Amniotic stem cell (primary cell): ENCODE results near the gene TTC34.
"Not testable (repeated sequence)": the region's sequence is repeated elsewhere in the genome, so short reads cannot be mapped to it uniquely, and the experiment has no call there.

Source experiments
- DNase-seq: peaks from one replicate; lab custom pipeline; 2025; lab: John Stamatoyannopoulos, UW

The TTC34 gene

DNA sequence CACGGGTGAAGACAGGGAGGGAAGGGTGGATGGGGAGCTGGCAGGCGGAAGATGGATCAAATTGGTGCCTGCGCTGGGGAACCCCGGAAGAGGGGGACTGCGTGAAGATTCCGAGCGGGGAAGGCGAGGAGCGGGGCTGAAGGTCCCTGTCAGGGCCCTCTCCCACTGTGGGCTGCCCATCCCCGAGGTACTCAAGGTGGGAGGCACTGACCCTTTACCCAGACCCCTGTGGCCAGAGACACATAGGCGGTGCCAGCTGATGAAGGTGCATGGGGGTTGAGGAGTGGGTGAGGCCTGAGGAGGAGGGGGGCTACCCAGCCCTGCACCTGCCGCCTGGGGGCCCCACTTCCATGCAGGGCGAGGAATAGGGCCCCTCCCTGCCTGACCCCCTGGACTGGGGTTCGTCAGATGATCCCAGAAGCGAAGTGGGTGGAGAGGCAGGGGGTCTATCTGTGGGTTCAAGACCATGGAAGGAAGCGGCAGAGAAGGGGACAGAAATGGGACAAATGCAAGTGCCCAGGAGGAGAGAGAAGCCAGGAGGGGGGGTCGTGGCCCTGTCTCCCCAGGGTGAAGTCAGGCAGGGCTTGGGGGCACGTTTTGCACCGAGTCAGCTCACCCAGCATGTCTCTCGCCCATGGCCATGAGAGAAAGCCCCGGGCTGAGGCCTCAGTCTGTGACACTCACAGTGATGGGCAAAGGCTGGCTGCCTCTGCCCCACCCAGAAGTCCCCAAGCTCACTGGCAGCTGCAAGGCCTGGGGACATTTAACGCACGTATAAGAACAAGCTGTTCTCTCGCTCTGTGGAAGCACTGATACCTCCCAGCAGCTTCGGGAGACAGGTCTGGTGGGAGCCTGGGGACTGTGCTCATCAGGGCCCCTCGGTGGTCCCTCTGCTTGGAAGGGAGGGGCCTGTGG, 161.6 kb downstream of the TTC34 start:
- DNase-seq = no peak

DNA sequence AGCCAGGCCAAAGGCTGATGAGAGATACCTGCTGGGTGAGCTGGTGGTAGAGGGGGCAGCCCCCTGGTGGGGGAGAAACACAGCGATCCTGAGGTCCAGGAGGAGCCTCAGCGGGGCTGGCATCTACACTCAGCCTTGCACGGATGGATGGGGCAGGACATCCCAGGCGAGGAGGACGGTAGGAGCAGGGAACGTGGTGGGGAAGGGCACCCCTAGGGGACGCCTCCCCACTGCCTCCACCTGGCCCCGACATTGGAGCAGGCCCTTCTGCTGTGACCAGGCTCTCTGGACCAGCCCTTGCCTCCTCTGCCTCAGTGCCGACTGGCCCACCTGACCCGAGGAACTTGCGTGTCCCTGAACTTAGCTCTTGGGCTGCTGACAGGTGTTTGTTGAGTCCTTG, 162.3 kb downstream of the TTC34 start:
- no peak for DNase-seq

DNA sequence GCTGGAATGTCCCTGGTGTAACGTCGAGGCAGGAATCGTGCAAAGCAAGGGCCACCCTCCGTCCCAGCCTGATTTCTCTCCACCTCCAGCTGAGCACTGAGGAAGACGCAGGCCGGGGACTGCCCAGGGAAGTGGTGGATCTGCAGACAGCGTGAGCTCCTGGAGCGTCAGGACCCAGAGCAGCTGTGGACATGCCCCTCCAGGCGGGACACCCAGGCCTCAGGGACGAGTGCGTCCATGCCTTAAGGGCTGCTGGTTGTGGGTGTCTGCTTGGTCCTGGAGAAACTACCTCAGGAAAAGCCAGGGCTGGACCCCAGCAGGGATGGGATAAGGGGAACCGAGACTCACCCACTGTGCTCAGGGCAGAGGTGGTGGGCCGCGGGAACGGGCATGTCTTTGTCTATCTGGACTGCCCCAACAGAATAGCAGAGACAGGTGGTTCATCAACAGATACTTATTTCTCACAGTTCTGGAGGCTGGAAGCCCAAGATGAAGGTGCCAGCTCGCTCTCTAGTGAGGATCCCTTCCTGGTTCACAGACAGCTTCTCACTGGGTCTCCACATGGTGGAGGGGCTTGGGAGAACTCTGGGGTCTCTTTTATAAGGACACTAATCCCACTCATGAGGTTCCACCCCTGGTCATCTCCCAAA, 162.9 kb downstream of the TTC34 start:
- no peak for DNase-seq

DNA sequence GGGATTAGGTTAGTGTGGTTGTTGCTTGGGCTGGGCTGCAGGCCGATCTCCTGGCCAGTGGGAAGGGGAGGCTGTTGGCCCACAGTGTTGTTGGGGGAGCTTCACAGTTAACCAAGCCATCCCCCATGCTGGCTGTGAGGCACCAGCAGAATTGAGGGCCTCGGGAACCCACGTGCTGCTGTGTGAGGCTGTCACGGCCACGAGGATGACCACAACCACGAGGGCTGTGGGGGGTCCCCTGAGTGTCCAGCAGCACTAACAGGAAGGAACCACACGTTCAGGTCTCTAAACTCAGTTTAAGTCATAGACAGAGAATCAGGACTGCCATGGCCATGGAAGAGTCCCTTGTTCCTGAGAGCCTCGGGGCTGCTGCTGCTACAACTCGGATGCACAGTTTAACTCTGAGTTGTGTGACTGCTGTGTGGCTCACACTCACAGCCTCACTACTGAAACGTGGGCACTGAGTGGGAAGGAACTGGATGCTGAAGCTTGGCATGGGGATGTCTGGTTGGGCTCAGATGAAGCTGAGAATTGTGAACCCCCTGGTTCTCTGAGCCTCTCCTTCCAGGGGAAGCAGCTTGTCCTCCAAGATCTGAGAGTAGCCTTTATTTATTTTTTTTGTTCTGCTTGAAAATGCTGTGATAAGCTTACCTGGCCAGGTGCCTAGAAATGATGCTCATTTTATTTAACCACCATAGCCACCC, 163.9 kb downstream of the TTC34 start:
- DNase-seq = no peak

DNA sequence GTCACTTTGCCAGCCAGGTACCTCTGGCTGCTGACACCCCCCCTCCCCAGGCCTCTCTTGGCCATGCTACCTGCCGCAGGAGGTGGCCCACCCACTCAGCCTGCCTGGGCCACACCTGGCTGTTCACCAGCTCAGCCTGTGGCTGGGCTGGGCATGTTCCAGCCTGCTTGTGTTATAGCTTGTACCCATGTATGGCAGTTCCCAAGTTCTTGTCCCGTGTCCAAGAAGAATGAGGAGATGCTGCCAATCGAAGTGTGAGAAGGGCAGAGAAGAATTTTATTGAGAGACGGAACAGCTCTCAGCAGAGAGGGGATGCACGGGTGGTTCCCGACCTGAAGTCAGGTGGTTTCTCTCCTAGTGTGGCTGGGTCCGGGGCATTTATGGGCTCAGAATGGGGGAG, 164.8 kb downstream of the TTC34 start:
- no peak for DNase-seq

DNA sequence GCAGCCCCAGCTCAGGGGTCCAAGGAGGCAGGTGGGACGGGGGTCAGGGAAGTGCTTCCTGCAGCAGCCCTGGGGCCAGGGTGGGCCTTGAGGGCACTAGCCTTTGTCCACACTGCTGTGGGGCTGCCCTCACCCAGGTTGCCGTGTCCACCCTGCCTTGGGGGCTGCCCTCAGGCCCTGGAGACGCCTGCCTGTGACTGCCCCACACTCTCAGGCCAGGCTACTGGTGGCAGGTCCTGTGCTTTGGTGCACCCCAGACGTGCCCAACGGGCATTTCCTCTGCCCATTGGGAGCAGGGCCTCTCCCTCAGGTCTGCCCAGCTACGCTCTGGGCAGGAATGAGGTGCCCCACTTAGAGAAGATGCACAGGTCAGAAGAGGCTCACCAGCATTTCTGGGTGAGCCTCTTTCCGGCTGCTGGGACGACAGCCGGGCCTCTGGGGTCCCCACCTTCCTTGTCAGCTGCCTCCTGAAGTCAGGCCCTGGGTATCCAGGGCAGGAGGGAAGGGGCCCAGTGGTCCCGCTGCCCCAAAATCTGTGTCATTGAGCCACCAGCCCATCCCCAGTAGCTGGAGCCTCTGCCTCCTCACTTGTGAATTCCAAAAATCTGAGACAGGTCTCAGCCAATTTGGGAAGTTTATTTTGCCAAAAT, 166.0 kb downstream of the TTC34 start:
- no peak for DNase-seq

DNA sequence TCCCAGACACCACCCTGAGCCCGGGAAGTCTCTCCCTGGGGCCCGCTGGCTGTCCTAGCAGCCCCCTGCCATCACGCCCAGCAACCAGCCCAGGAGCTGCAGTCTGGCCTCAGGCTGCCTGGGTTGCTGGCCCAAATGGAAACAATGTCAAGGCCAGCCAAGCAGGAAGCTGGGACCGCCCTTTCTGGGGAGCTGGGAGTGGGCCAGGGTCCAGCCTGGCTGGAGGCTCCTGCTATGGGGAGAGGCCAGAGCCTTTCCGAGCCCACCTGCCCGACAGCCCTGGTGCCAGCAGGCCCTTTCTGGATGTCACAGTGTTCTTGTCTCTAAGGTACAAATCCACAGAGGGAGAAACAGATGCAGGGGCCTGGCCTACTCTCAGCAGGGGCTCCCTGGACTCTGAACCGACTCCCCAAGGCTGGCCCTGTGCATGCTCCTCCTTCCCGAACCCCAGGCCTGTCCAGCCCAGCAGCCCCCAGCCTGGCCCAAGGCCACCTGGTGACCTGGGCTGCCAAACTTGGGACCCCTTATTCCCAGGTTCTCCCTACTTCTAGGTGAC, 167.5 kb downstream of the TTC34 start:
- no peak for DNase-seq

DNA sequence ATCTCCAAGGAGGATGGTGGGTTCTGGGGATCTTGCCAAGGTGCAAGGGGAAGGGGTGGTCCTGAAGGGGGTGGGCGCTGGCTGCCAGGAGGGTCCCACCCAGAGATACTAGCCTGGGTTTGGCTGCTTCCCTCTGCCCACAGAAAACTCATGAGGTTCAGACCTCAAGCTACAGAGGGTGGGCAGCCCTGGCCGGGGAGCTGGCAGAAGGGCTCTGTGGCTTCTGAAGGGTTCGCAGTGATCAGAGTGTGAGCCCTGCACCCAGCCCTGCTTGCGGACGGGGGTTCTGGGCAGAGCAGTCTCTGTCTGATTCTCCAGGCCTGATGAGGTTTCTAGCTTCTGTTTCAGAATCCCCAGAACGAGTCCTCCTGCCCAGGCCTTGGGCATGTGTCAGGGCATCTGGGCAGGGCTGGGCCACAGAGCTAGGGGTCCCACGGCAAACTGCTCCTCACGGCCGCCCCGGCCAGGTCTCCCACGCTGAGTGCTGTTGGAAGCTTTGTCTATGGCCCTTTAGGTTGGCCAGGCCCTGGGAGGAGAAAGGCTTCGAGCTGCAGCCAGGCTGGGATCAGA, 168.0 kb downstream of the TTC34 start:
- DNase-seq = no peak

DNA sequence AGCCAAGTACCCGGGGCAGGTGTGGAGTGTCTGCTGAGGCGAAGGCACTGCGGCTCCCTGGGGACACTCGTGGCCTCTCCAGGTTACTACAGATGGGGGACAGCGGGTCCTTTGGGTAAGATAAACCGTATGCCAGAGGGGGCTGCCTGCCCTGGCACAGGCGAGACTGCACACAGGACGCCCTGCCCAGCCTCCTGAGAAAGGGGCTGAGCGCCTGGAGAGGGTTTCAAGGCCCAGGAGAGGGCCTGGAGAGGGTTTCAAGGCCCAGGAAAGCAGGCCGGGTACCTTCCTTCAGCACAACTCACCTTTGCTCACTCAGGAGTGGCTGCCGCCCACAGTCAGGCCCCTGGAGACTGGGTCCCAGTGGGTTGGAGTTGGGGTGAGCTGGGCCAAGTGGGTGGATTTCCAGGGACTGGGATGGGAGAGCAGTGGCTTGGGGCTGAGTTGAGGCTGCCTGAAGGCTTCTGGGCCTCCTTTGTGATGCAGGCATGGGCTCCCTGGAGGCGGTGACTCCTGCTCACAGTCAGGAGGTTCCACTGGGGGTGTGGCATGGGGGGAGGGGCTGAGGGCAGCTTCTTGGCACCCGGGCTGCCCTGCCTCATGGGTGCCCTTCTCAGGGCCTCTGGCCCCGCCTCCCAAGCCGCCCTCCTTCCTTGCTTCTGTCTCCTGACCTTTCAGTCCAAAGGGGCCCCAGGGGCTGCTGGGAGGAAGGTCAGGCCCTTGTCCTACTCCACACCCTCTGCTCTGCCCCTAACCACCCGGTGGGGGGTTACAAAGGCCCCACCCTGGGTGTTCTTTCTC, 168.7 kb downstream of the TTC34 start, which contains the start of gene MMEL1:
TSS of gene MMEL1 (minus strand) at position 456 of the 801 bp plus-strand sequence. CDS start 3,532 bp downstream, outside the sequence.
- no peak for DNase-seq

DNA sequence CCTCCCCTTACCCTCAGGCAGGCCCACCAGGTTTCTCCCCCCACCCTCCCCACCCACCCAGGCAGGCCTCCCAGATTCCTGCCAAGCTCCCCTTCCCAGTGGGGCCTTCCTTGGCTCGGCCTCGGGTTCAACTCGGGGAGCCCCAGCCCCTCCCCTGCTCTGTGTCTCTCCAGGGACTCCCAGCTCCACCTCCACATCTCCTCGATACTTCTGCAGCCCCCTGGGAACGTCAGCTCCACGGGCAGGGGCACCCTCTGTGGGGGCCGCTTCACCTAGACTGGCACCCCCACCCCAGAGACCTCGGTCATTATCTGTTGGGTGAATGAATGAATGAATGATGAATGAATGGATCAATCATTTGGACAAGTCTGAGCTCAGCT, 169.5 kb downstream of the TTC34 start:
- no peak for DNase-seq

DNA sequence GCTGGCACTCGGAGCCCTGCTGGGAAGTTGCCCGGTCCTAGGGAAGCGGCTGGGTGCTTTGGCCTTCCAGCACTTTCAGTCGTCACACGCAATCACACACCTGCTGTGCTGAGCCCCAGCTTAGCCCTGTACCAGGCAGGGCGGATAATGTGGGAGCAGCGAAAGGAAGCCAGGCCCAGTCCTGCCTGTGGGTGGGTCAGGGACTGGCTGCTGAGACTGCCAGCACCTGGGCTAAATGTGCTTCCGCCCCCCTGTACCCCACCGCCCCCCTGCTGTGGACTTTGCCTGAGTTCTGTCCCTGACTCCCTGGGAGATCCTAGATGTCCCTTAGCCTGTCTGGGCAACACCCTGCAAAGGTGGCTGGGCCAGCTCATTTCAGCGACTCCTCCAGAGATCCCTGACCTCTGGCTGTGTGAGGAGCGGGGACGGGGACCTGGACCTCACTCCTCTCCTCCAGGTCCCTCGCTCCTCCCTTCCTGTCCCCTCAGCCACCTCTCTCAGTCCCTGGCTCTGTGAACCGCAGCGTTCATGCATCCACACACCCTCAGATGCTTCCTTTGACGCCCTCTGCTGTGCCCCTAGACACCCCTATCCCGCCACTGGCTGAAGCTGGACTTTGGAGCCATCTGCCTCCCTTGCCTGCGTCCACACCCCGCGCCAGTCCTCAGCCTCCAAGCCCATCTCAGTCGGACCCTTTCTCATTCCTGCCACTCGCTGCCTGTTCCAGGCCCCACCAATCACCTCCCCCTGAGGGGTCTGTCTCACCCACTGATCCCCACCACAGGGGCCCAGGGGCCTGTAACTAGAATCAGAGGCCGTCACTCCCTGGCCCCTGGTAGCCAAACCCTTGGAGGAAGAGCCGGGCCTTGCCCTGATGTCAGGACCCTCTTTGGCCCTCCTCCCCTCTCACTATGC, 170.1 kb downstream of the TTC34 start:
- no peak for DNase-seq

DNA sequence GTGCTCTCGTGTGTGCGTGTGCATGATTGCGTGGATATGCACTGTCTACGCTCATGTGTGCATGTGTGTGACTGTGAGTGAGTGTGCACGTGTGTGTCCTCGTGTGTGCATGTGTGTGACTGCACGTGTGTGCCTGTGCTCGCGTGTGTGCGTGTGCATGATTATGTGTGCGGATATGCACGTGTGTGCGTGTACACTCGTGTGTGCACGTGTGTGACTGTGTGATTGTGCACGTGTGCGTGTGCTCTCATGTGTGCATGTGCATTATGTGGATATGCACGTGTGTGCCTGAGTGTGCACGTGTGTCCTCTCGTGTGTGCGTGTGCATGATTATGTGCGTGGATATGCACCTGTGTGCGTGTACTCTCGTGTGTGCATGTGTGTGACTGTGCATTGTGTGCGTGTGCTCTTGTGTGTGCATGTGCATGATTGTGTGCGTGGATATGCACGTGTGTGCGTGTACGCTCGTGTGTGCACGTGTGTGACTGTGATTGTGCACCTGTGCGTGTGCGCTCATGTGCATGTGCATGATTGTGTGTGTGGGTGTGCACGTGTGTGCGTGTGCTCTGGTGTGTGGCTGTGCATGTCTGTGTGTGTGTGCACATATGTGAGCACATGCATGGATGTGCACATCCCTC, 170.9 kb downstream of the TTC34 start:
- DNase-seq = no peak

DNA sequence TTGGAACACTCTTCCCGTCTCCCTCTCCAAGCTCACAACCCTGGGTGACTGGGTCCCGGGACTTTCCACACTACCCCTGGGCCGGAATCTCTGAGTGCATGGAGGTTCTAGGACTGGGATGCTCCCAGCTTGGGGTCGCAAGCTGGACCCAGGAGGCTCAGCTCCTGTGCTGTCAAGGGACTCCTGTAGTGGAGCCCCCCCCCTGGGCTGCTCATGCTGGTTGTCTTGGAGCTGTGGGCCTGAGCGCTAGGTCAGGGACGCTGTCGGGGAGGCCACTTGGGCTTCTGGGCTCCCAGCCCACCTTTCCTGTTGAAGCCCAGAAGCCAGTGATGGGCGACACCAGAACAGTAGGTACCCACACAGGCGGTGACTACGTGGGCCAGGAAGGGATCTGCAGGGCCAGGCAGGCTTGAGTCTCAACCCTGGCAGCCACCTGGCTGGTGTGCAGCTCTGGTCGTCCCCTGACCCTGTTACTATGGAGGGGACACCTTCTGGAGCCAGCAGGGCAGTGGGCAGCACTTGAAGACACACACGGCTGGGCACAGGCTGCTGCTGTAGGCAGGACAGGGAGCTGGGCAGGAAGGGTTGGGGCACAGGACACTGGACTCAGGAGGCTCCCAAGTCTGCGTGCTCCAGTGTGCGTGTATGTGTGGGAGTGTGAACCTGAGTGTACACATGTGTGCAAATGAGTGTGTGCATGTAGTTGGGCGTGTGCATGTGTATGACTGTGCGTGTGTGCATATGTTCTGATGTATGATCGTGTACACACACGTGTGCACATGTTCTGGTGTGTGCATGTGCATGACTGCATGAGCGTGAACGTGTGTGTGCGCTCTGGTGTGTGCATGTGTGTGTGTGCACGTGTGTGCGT, 171.6 kb downstream of the TTC34 start:
- DNase-seq = no peak

DNA sequence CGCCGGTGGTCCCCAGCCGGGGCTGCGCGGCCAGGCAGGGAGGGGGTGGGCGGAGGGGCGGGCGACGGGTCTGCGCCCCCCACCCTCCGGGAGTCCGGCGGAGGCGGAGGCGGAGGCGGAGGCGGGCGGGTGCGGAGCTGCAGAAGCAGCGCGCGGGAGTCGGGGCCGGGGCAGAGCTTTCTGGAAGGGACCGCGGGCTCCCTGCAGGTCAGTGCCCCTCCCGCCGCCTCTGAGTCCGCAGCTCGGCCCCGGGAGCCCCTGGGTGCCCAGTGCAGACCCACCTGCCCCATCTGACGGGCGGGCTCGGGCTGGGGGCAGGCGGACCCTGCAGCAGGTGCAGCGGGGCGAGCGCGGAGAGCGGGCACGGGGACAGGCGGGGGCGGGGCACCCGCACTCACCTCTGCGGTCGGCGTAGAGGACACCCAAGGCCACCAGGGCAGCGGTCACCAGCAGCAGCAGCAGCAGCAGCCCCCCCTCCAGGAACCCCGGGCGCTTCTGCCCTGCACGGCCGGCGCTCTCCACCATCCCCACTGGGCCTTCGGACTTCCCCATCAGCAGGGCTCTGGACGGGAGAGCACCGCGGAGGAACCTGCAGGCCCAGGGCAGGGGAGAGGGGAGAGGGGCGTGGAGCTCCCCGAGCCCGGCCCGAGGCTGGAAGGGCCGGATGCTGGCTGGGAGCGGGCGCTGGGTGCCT, 172.4 kb downstream of the TTC34 start:
- no peak for DNase-seq

DNA sequence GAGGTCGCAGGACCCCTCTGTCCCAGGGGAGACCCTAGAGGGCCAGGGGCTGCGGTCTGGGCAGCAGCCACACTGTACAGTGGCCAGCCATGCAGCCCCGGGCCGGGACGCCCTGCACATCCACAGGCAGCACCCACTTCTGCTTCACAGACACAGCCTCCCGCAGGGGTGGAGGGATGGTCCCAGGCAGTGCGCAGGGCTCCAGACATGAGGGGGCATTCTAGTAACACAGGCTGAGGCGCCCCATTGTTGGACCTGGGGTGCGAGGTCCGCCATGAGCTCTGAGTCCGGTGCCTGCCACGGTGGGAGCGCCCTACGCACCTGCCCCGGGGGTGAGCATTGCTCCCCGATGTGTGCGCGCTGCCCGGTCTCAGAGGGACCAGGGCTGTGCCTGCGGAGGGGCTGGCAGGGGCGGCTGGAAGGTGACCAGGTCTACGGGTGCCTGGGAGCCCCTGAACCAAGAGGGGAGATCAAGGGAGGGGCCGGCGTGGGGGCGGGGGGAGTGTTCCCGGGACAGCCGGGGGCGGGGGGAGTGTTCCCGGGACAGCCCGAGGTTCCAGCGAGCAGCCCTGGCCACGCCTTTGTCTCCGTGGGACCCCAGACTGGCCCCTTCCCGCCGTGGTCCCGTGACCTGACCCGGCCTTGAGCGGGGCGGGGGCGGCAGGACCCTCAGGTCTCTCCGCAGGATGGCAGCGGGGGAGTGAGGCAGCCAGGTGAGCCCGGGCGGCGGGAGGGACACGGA, 173.1 kb downstream of the TTC34 start:
- DNase-seq = no peak

DNA sequence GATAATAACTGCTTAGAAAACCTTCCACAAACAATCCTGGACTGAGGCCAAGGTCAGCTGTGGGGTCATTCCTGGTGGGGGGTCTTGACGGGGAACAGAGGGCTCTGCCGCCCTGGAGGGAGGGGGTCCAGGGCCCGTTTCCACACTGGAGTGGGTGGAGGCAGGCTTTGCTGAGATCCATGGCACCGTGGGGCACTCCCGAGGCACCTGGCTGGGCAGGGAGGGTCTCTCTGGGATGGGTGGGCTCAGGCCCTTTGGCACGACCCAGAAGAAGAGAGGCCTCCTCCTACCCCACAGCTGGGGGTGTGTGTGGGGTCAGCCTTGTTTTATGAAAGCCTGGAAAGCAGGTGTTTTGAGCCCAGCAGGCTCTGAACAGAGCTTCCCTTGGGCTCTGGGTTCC, 173.7 kb downstream of the TTC34 start:
- DNase-seq = no peak

DNA sequence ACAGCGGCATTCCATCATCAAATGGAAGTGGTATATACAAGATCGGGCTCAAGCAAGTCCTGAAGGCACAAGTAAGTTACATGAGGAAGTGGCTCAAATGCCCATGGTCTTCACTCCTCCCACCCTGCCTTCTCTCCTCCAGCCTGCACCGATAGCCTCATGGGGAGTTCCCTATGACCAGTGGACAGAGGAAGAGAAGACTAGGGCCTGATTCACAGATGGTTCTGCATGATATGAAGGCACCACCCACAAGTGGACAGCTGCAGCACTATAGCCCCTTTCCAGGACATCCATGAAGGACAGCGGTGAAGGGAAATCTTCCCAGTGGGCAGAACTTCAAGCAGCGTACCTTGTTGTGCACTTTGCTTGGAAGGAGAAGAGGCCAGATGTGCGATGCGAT, 175.7 kb downstream of the TTC34 start:
- DNase-seq = not testable (repeated sequence)
